Hematopoietic multipotent progenitor cell treated with erythropoietin and hydrocortisone succinate and interleukin-3 and kit ligand, for 17 days (in vitro differentiated cells): ENCODE results near the gene TRIM29.

Experiments
- DNase-seq: peaks from one replicate; pipeline ENCODE4 v3.0.0-alpha.2; 2015; ENCODE audit warnings: low spot score

Gene TRIM29

GRCh38 chr11:120139316-120140069 lies 1.6 kb upstream of the TRIM29 start:
- DNase-seq, result no peak

- no peak for DNase-seq
These were observed 714 bp downstream of the TRIM29 start for GRCh38 chr11:120137187-120137610.

- DNase-seq, result no peak
These were observed 1.6 kb downstream of the TRIM29 start for GRCh38 chr11:120136356-120136755.

GRCh38 chr11:120135838-120136237 lies 2.1 kb downstream of the TRIM29 start:
- no peak for DNase-seq

- no peak for DNase-seq
These were observed 3.0 kb downstream of the TRIM29 start for GRCh38 chr11:120134931-120135228.

- no peak for DNase-seq
These were observed 3.6 kb downstream of the TRIM29 start for GRCh38 chr11:120134106-120134930.

- no peak for DNase-seq
These were observed 4.5 kb downstream of the TRIM29 start for GRCh38 chr11:120133216-120134105.

GRCh38 chr11:120132645-120133185 lies 5.2 kb downstream of the TRIM29 start:
- no peak for DNase-seq

GRCh38 chr11:120131941-120132644 lies 5.8 kb downstream of the TRIM29 start:
- no peak for DNase-seq

GRCh38 chr11:120130991-120131760 lies 6.7 kb downstream of the TRIM29 start:
- no peak for DNase-seq

- DNase-seq, result no peak
These were observed 7.5 kb downstream of the TRIM29 start for GRCh38 chr11:120130176-120130980.

- no peak for DNase-seq
These were observed 8.3 kb downstream of the TRIM29 start for GRCh38 chr11:120129570-120129969.

- DNase-seq, result no peak
These were observed 9.4 kb downstream of the TRIM29 start for GRCh38 chr11:120128392-120129119.

- DNase-seq, result no peak
These were observed 10.7 kb downstream of the TRIM29 start for GRCh38 chr11:120127236-120127635.

GRCh38 chr11:120126620-120127019 lies 11.3 kb downstream of the TRIM29 start:
- no peak for DNase-seq

- no peak for DNase-seq
These were observed 12.4 kb downstream of the TRIM29 start for GRCh38 chr11:120125509-120125908.

GRCh38 chr11:120125024-120125423 lies 12.9 kb downstream of the TRIM29 start:
- DNase-seq, result no peak

- DNase-seq, result no peak
These were observed 13.6 kb downstream of the TRIM29 start for GRCh38 chr11:120124355-120124754.

- DNase-seq, result no peak
These were observed 14.0 kb downstream of the TRIM29 start for GRCh38 chr11:120123946-120124345.
